CD4-positive, alpha-beta T cell (primary cell): Measurements from ENCODE around the gene MAB21L4. TPM values are rescaled to one million over a fixed set of nuclear protein-coding genes. Genes with fewer than 3 reads are reported as not detected.

ENCODE experiments used
- ATAC-seq: fragments of 200-7000 bp; cut with Tn5 transposase; one replicate; pipeline ENCODE4 v1.10.0; 2022; ENCODE audit warnings: mild to moderate bottlenecking; ENCODE audit not compliant: poor library complexity
- CTCF ChIA-PET: fragments of 350-600 bp; sonication (Branson Sonifier 250); formaldehyde crosslinking; loops from one replicate; lab custom pipeline; 2021; ENCODE audit warnings: antibody characterized with exemption, inconsistent platforms; lab: Charles Lee
- POLR2A ChIA-PET: fragments of 350-600 bp; sonication (Branson Sonifier 250); formaldehyde crosslinking; loops from one replicate; lab custom pipeline; 2021; ENCODE audit warnings: antibody characterized with exemption, inconsistent platforms; lab: Charles Lee
- DNase-seq, 14 experiments: peaks; one replicate each; pipeline ENCODE4 v3.0.0-alpha.2; 2013 to 2020; ENCODE audit warnings: mixed read lengths in 2 of 14
- H3K27ac ChIP-seq, 2 donors: one replicate each; pipeline versions ENCODE4 v1.5.1 to v1.7.0; 2013; ENCODE audit warnings: low read length in 2 of 2, low read depth in 1 of 2, mild to moderate bottlenecking in 1 of 2
- H3K27me3 ChIP-seq, 2 experiments: 1 replicate in 1 of 2; 2 replicates in 1 of 2; pipeline versions ENCODE4 v1.6.1 to v1.7.0; 2013; ENCODE audit warnings: low read length in 2 of 2, control low read depth in 1 of 2, mild to moderate bottlenecking in 1 of 2, moderate library complexity in 1 of 2; ENCODE audit not compliant: insufficient read depth in 2 of 2, control insufficient read depth in 1 of 2
- H3K36me3 ChIP-seq: one replicate; pipeline ENCODE4 v1.6.1; 2013; ENCODE audit warnings: low read length, control low read depth; ENCODE audit not compliant: insufficient read depth
- H3K4me1 ChIP-seq: one replicate; pipeline ENCODE4 v1.6.1; 2013; ENCODE audit warnings: low read length, control low read depth; ENCODE audit not compliant: insufficient read depth
- H3K4me3 ChIP-seq: one replicate; pipeline ENCODE4 v1.5.1; 2013; ENCODE audit warnings: mild to moderate bottlenecking, low read length, moderate library complexity
- H3K9me3 ChIP-seq, 2 experiments: 1 replicate in 1 of 2; 2 replicates in 1 of 2; pipeline versions ENCODE4 v1.6.1 to v1.7.0; 2013; ENCODE audit warnings: low read length in 2 of 2, mild to moderate bottlenecking in 2 of 2, control low read depth in 1 of 2, moderate library complexity in 1 of 2; ENCODE audit not compliant: control insufficient read depth in 1 of 2, insufficient read depth in 1 of 2
- H3K27ac Mint-ChIP-seq: one replicate; pipeline ENCODE4 v1.8.0; 2020; ENCODE audit warnings: mixed read lengths
- H3K27me3 Mint-ChIP-seq: one replicate; pipeline ENCODE4 v1.8.0; 2021; ENCODE audit warnings: mixed read lengths
- H3K36me3 Mint-ChIP-seq: one replicate; pipeline ENCODE4 v1.8.0; 2021; ENCODE audit warnings: low read depth, mixed read lengths
- H3K4me1 Mint-ChIP-seq: one replicate; pipeline ENCODE4 v1.8.0; 2021; ENCODE audit warnings: low read depth, mixed read lengths
- H3K4me3 Mint-ChIP-seq: one replicate; pipeline ENCODE4 v1.8.0; 2020; ENCODE audit warnings: mild to moderate bottlenecking, mixed read lengths
- H3K9me3 Mint-ChIP-seq: one replicate; pipeline ENCODE4 v1.8.0; 2020; ENCODE audit warnings: mixed read lengths
- CTCF ChIP-seq: fragments of 200-600 bp; IDR thresholded peaks from one replicate; pipeline ENCODE4 v1.8.0; 2022; ENCODE audit warnings: antibody characterized with exemption, mild to moderate bottlenecking
- intact Hi-C, 2 experiments: fragments of 100-400 bp; cut with DNase I in 1 of 2; cut with micrococcal nuclease in 1 of 2; formaldehyde crosslinking; loops; one replicate each; pipeline versions ENCODE4 v1.15.1 to v1.9.0; 2023 to 2025; cut with DNase I, micrococcal nuclease
- total RNA-seq, 174 experiments: library from RNA in 2 of 174; stranded (reverse) in 2 of 174; gene quantifications; one replicate each; pipeline ENCODE4 v1.2.3 and lab custom pipeline; 2021 to 2026

Gene MAB21L4
- total RNA-seq, 2 experiments from 2014 or later: not detected

- H3K27me3 ChIP-seq: no peaks in the 10 kb centered on the region
- ChIA-PET CTCF (no interaction called here), POLR2A (no interaction called here)
- Mint-ChIP-seq H3K9me3 (no peaks in the 10 kb centered on the region), H3K36me3 (no peaks in the 10 kb centered on the region), H3K27me3 (peaks cover 5% of the 10 kb centered on the region), H3K27ac (no peak overlapping the region), H3K4me1 (no peaks in the 10 kb centered on the region), H3K4me3 (no peak overlapping the region)
- ATAC-seq (no peak), DNase-seq (no peak)
- H3K4me3 ChIP-seq: no peak overlapping the region
- no peak overlapping the region for H3K27ac ChIP-seq
- intact Hi-C loops: loop anchor here in 1 of 2 experiments (10.0 kb wide), 1 partner anchor 95 kb away; no protein-coding TSS in a partner anchor
- H3K9me3 ChIP-seq: no peaks in the 10 kb centered on the region
- no peaks in the 10 kb centered on the region for H3K36me3 ChIP-seq
- H3K4me1 ChIP-seq: no peaks in the 10 kb centered on the region
- TF ChIP-seq CTCF: no peak
These were observed 6.1 kb downstream of the MAB21L4 start for GRCh38 chr2:240889601-240890560.

GRCh38 chr2:240888890-240889573 is 6.9 kb downstream of the MAB21L4 start:
- no peak for TF ChIP-seq CTCF
- intact Hi-C loops: loop anchor here in 1 of 2 experiments (10.0 kb wide), 1 partner anchor 94 kb away; no protein-coding TSS in a partner anchor
- no peaks in the 10 kb centered on the region for H3K4me1 Mint-ChIP-seq

GRCh38 chr2:240888130-240888889 is 7.6 kb downstream of the MAB21L4 start:
- H3K36me3 ChIP-seq: no peaks in the 10 kb centered on the region
- ChIA-PET POLR2A (no interaction called here), CTCF (no interaction called here)
- H3K4me1 ChIP-seq: no peaks in the 10 kb centered on the region
- no peak for DNase-seq
- intact Hi-C loops: loop anchor here in 1 of 2 experiments (10.0 kb wide), 1 partner anchor 94 kb away; no protein-coding TSS in a partner anchor
- no peaks in the 10 kb centered on the region for H3K36me3 Mint-ChIP-seq
- no peak overlapping the region for H3K27ac ChIP-seq
- no peaks in the 10 kb centered on the region for H3K4me1 Mint-ChIP-seq
- ATAC-seq: no peak
- no peaks in the 10 kb centered on the region for H3K27me3 ChIP-seq
- no peak for TF ChIP-seq CTCF
- H3K9me3 Mint-ChIP-seq: no peaks in the 10 kb centered on the region
- no peaks in the 10 kb centered on the region for H3K9me3 ChIP-seq
- H3K4me3 Mint-ChIP-seq: no peak overlapping the region
- no peak overlapping the region for H3K4me3 ChIP-seq
- H3K27me3 Mint-ChIP-seq: peaks cover 5% of the 10 kb centered on the region
- H3K27ac Mint-ChIP-seq: no peak overlapping the region

More at GRCh38 chr2:240888890-240889573, 6.9 kb downstream of the MAB21L4 start:
- DNase-seq: no peak
- no peaks in the 10 kb centered on the region for H3K9me3 ChIP-seq
- no peak overlapping the region for H3K4me3 Mint-ChIP-seq
- ChIA-PET CTCF (no interaction called here), POLR2A (no interaction called here)
- no peaks in the 10 kb centered on the region for H3K36me3 Mint-ChIP-seq
- peaks cover 5% of the 10 kb centered on the region for H3K27me3 Mint-ChIP-seq
- no peaks in the 10 kb centered on the region for H3K9me3 Mint-ChIP-seq
- H3K36me3 ChIP-seq: no peaks in the 10 kb centered on the region
- no peaks in the 10 kb centered on the region for H3K4me1 ChIP-seq
- H3K27me3 ChIP-seq: no peaks in the 10 kb centered on the region
- no peak overlapping the region for H3K27ac Mint-ChIP-seq
- H3K27ac ChIP-seq: no peak overlapping the region
- H3K4me3 ChIP-seq: no peak overlapping the region
- ATAC-seq: no peak
